Heart left ventricle (tissue), 16 donors: Measurements from ENCODE around the gene KDM4B. TPM values are rescaled to one million over a fixed set of nuclear protein-coding genes. Genes with fewer than 3 reads are reported as not detected.

ENCODE experiments used
- ATAC-seq, 4 donors: fragments of 200-7000 bp; cut with Tn5 transposase; one replicate each; pipeline ENCODE4 v1.9.1; 2020 to 2022; ENCODE audit warnings: moderate library complexity in 4 of 4, mild to moderate bottlenecking in 3 of 4, moderate number of reproducible peaks in 1 of 4
- DNase-seq, 5 donors: peaks; one replicate each; pipeline ENCODE4 v3.0.0-alpha.2; 2020
- H3K27ac ChIP-seq, 12 donors: fragments of 200-600 bp; sonication (generic) in 4 of 12; one replicate each; pipeline versions ENCODE4 v1.5.0 to v1.8.0; 2016 to 2022; ENCODE audit warnings: mild to moderate bottlenecking in 2 of 12
- H3K27me3 ChIP-seq, 9 donors: fragments of 200-600 bp; sonication (generic) in 2 of 9; one replicate each; pipeline versions ENCODE4 v1.5.1 to v1.8.0; 2016 to 2022; ENCODE audit warnings: mild to moderate bottlenecking in 3 of 9
- H3K36me3 ChIP-seq, 9 donors: fragments of 200-600 bp; sonication (generic) in 2 of 9; one replicate each; pipeline versions ENCODE4 v1.5.0 to v1.8.0; 2018 to 2022; ENCODE audit warnings: mild to moderate bottlenecking in 2 of 9
- H3K4me1 ChIP-seq, 12 donors: fragments of 200-600 bp; sonication (generic) in 4 of 12; one replicate each; pipeline versions ENCODE4 v1.5.0 to v1.8.0; 2016 to 2022; ENCODE audit warnings: mild to moderate bottlenecking in 3 of 12
- H3K4me3 ChIP-seq, 12 donors: fragments of 200-600 bp; sonication (generic) in 4 of 12; one replicate each; pipeline versions ENCODE4 v1.5.0 to v1.8.0; 2017 to 2022; ENCODE audit warnings: mild to moderate bottlenecking in 9 of 12, moderate library complexity in 4 of 12
- H3K9me3 ChIP-seq, 12 donors: fragments of 200-600 bp; sonication (generic) in 4 of 12; one replicate each; pipeline versions ENCODE4 v1.5.0 to v1.8.0; 2016 to 2022; ENCODE audit warnings: mild to moderate bottlenecking in 1 of 12
- CTCF ChIP-seq, 12 donors: fragments of 200-600 bp; sonication (generic) in 4 of 12; IDR thresholded peaks; one replicate each; pipeline versions ENCODE4 v1.5.0 to v1.8.0; 2018 to 2022; ENCODE audit warnings: antibody characterized with exemption in 12 of 12, mild to moderate bottlenecking in 5 of 12
- POLR2A ChIP-seq, 2 donors: fragments of 450-650 bp; IDR thresholded peaks; one replicate each; pipeline ENCODE4 v1.6.1; 2017; ENCODE audit warnings: antibody characterized with exemption in 2 of 2, mild to moderate bottlenecking in 2 of 2, moderate library complexity in 2 of 2
- WGBS, 4 donors: extraction: QIAGEN DNeasy Blood & Tissue Kit in 2 of 4; methylation state at CpG; one replicate each; pipeline versions ENCODE4 v1.1.5 to v1.1.7; 2013 to 2018; 5-methylcytosine and 5-hydroxymethylcytosine counted together
- intact Hi-C, 10 donors: fragments of 100-400 bp; cut with DNase I; formaldehyde crosslinking; loops; one replicate each; pipeline versions ENCODE4 v1.11.1 to v1.14.2; 2022
- polyA plus RNA-seq, 2 donors: library from polyadenylated mRNA; stranded (reverse); fragments of 200-250 nt; gene quantifications; one replicate each; pipeline ENCODE4 v1.2.3, GENCODE V29; 2013
- total RNA-seq, 9 donors: library from RNA; depleted of rRNA in 2 of 9; stranded (reverse); fragments of >200 nt in 2 of 9; fragmentation: NEBNext Ultra II Directional in 3 of 9; extraction: Animal tissue kit (Norgen Biotek cat#: 25700) in 3 of 9; gene quantifications; one replicate each; pipeline versions ENCODE4 v1.1.0 to v1.2.4, GENCODE V29; 2016 to 2023
- donor health status: ischemic (EF 13 %, LVEDD 7.1; RV severe dilation, severe dysfunction).
- donor health status: healthy with polysubstance abuse.
- donor health status: DM: no; HTN: yes; CAD: no.
- donor health status: DM: no; HTN: no; CAD: no.
- donor health status: ischemic (EF 25% LVEDD 6.9; RV normal size, moderate dysfunction).
- donor health status: ischemic (EF 25% LVEDD 5.7; RV mildly dilated, moderate dysfunction).
- donor health status: healthy.
- donor health status: DM: yes; HTN: yes; CAD: no.
- donor health status: ischemic (EF 35%, LVEDD 5.7; RV mildly dilated, moderate dysfunction).
- donor health status: nonischemic (EF 11% LVEDD 7.7; RV severe dilation, severe dysfunction).
- donor health status: DM: yes; HTN: yes; CAD: no.
- donor health status: PGD.
- donor health status: ischemic (EF 29% LVEDD 5.4; RV normal size, mild dysfunction).
- donor health status: nonischemic (EF 23%, LVEDD 6.1; RV moderate dilation, normal function).

Gene KDM4B
- total and polyA plus RNA-seq, 11 donors = 21.5 to 36.5 (median 27.2) TPM

- WGBS, 4 donors = 76 to 89% (median 88%) methylated on average over 9 to 12 of the region's 12 CpGs
- Histone ChIP-seq H3K36me3 (peaks cover 0 to 53% (median 34%) of the 10 kb centered on the region in 9 donors), H3K27me3 (no peaks in the 10 kb centered on the region)
Measured at GRCh38 chr19:5117421-5117820, 148.5 kb downstream of the KDM4B start.

DNA sequence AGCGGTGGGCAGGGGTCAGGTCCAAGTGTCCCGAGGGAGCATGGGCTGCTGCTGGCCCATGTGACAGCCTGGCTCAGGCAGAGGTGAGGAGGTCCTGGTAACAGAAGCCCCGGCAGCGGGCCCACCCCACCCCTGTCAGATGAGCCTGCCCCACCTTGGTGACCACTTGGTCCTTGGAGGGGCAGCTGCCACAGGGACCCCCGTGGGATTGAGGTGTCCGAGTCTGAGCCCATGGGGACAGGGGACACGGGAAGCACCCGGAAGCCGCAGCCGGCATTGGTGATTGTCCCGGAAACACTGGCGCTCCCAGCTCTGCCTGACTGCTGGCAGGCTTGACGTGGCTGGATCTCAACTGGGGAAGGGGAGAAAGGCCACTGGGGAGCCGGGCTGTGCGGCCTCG lies 149.1 kb downstream of the KDM4B start:
- DNase-seq = no peak
- no peaks in the 10 kb centered on the region for H3K9me3 ChIP-seq
- no peak overlapping the region for H3K27ac ChIP-seq
- H3K36me3 ChIP-seq = peaks cover 0 to 53% (median 35%) of the 10 kb centered on the region in 9 donors
- no peak for ATAC-seq
- TF ChIP-seq CTCF (IDR thresholded peaks at IDR 0.05) (no peak), POLR2A (IDR thresholded peaks at IDR 0.05) (no peak)
- H3K27me3 ChIP-seq = no peaks in the 10 kb centered on the region
- intact Hi-C loops = no loop called here
- H3K4me1 ChIP-seq = peaks cover 0 to 25% (median 8%) of the 10 kb centered on the region in 12 donors
- WGBS, 4 donors = 80 to 94% (median 83%) methylated on average over 3 to 16 of the region's 16 CpGs
- no peak overlapping the region for H3K4me3 ChIP-seq

More at GRCh38 chr19:5117421-5117820, 148.5 kb downstream of the KDM4B start:
- DNase-seq = no peak
- TF ChIP-seq CTCF (IDR thresholded peaks at IDR 0.05) (no peak), POLR2A (IDR thresholded peaks at IDR 0.05) (no peak)
- intact Hi-C loops = no loop called here
- Histone ChIP-seq H3K4me3 (no peak overlapping the region), H3K4me1 (peaks cover 0 to 25% (median 8%) of the 10 kb centered on the region in 12 donors), H3K9me3 (no peaks in the 10 kb centered on the region), H3K27ac (no peak overlapping the region)
- no peak for ATAC-seq

DNA sequence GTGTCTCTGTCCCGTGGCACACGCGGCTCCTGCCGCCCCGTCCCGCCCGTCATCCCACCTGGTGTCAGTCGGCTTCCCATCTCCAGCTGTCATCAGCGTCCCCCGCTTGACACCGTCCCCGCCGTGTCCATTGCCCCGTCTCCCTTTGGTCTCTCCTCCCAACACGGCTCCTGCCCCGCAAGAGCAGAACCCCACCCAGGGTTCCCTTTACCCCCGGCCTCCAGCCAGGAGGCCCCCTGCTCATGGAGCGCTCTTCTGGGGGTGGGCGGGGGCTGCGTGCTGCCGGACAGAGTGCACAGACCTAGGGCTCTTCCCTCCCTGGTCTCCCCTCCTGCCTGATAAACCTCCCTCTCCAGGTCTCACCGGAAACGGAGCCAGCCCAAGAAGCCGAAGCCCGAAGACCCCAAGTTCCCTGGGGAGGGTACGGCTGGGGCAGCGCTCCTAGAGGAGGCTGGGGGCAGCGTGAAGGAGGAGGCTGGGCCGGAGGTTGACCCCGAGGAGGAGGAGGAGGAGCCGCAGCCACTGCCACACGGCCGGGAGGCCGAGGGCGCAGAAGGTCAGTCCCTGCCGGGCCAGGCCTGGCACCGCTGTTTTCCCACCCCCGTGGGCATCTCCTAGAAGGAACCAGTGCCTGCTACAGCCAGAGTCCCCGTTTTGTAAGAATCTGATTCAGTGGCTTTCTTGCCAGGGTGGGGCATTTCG lies 150.5 kb downstream of the KDM4B start:
- Histone ChIP-seq H3K4me3 (no peak overlapping the region), H3K27ac (no peak overlapping the region), H3K36me3 (peaks cover 0 to 49% (median 32%) of the 10 kb centered on the region in 9 donors), H3K27me3 (no peaks in the 10 kb centered on the region), H3K4me1 (peaks cover 0 to 12% (median 2%) of the 10 kb centered on the region in 12 donors), H3K9me3 (no peaks in the 10 kb centered on the region)
- WGBS, 4 donors = 89 to 91% (median 90%) methylated on average over 38 to 40 of the region's 40 CpGs
- ATAC-seq (no peak), DNase-seq (no peak)
- no peak for TF ChIP-seq CTCF (IDR thresholded peaks at IDR 0.05)
- TF ChIP-seq POLR2A (IDR thresholded peaks at IDR 0.05) = no peak
- intact Hi-C loops = no loop called here

DNA sequence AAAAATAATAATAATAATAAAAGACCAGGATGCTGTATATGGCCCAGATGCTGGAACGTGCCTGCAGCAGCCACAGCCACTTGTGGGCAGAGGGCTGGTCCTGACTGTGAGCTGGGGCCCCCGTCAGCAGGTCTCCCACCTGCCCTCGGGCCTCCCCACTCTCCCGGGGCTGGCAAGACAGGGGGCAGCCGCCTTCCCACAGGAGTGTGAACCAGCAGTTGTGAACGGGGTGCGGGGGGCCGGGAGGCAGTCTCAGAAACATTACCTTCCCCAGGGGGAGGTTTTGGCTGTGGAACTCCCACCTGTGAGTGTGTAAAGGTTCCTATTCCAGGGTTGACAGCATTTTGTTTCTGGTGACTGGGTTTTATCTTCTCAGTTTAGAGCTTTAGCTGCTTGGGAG lies 151.4 kb downstream of the KDM4B start:
- H3K27me3 ChIP-seq = no peaks in the 10 kb centered on the region
- 87 to 93% (median 89%) methylated on average over 8 of the region's 8 CpGs for WGBS, 4 donors
- H3K9me3 ChIP-seq = no peaks in the 10 kb centered on the region
- H3K4me1 ChIP-seq = peaks cover 0 to 9% (median 2%) of the 10 kb centered on the region in 12 donors
- DNase-seq (no peak), ATAC-seq (no peak)
- TF ChIP-seq POLR2A (IDR thresholded peaks at IDR 0.05) (no peak), CTCF (IDR thresholded peaks at IDR 0.05) (no peak)
- H3K27ac ChIP-seq = no peak overlapping the region
- intact Hi-C loops = loop anchor here in 1 of 10 donors (10.0 kb wide), 1 partner anchor 66 kb away; no protein-coding TSS in a partner anchor
- peaks cover 0 to 46% (median 32%) of the 10 kb centered on the region in 9 donors for H3K36me3 ChIP-seq
- H3K4me3 ChIP-seq = no peak overlapping the region
